H7 (cell line): ENCODE measurements around the gene PCF11. TPM values are rescaled to one million over a fixed set of nuclear protein-coding genes. Genes with fewer than 3 reads are reported as not detected.

Source experiments
- total RNA-seq: library from RNA; depleted of rRNA; stranded (reverse); fragments of >200 nt; shearing (Covaris generic); gene quantifications from 2 replicates; pipeline ENCODE4 v1.2.3, GENCODE V29; 2014; rRNA removed

Gene PCF11
- total RNA-seq, 1 experiment from 2014 or later: 25.4 TPM

Other genes with a start within 250 kb of the PCF11 start
- 4.5 and 6.2 TPM in 2 replicates for gene RAB30, start 85.2 kb upstream of the PCF11 start, total RNA-seq
- gene ANKRD42, start 36.6 kb downstream of the PCF11 start, total RNA-seq: 3.3 and 5.5 TPM in 2 replicates
- 47.7 and 53.2 TPM in 2 replicates for gene CCDC90B, start 129.2 kb downstream of the PCF11 start, total RNA-seq